H9 (cell line): ENCODE measurements around the gene PLAAT1. TPM values are rescaled to one million over a fixed set of nuclear protein-coding genes. Genes with fewer than 3 reads are reported as not detected.

Experiments
- DNase-seq: peaks from one replicate; pipeline ENCODE4 v3.0.0-alpha.2; 2017
- H2AFZ ChIP-seq: one replicate; pipeline ENCODE4 v1.6.1; 2013; ENCODE audit warnings: mild to moderate bottlenecking, low read length, control low read depth, moderate library complexity
- H2AK5ac ChIP-seq: 2 replicates; pipeline ENCODE4 v1.6.1; 2013; ENCODE audit warnings: low read length, control low read depth, mixed read lengths; ENCODE audit not compliant: insufficient read length
- H2BK120ac ChIP-seq: one replicate; pipeline ENCODE4 v1.6.1; 2013; ENCODE audit warnings: low read depth, mild to moderate bottlenecking, low read length, control low read depth, inconsistent platforms; ENCODE audit not compliant: poor library complexity, severe bottlenecking
- H2BK12ac ChIP-seq: 2 replicates; pipeline ENCODE4 v1.6.1; 2013; ENCODE audit warnings: low read length, control low read depth, mixed read lengths, low read depth; ENCODE audit not compliant: insufficient read length
- H2BK15ac ChIP-seq: 2 replicates; pipeline ENCODE4 v1.6.1; 2013; ENCODE audit warnings: low read depth, low read length, control low read depth
- H2BK20ac ChIP-seq: one replicate; pipeline ENCODE4 v1.6.1; 2013; ENCODE audit warnings: low read depth, mild to moderate bottlenecking, low read length, control low read depth, inconsistent platforms; ENCODE audit not compliant: poor library complexity, severe bottlenecking
- H2BK5ac ChIP-seq: 2 replicates; pipeline ENCODE4 v1.6.1; 2013; ENCODE audit warnings: low read length, control low read depth, mixed read lengths; ENCODE audit not compliant: insufficient read length
- H3K14ac ChIP-seq: 2 replicates; pipeline ENCODE4 v1.6.1; 2013; ENCODE audit warnings: low read length, control low read depth; ENCODE audit not compliant: insufficient read depth
- H3K18ac ChIP-seq: 2 replicates; pipeline ENCODE4 v1.6.1; 2013; ENCODE audit warnings: low read depth, mild to moderate bottlenecking, mixed read lengths, low read length, control low read depth; ENCODE audit not compliant: insufficient read length
- H3K23ac ChIP-seq: 2 replicates; pipeline ENCODE4 v1.6.1; 2013; ENCODE audit warnings: low read length, control low read depth, mixed read lengths, low read depth; ENCODE audit not compliant: insufficient read length
- H3K23me2 ChIP-seq: 2 replicates; pipeline ENCODE4 v1.6.1; 2013; ENCODE audit warnings: low read depth, mild to moderate bottlenecking, mixed read lengths, low read length, control low read depth; ENCODE audit not compliant: insufficient read length, poor library complexity, severe bottlenecking
- H3K27ac ChIP-seq: 2 replicates; pipeline ENCODE4 v1.5.1; 2013; ENCODE audit warnings: low read length, control low read depth, mixed read lengths, low read depth; ENCODE audit not compliant: insufficient read length
- H3K27me3 ChIP-seq: 2 replicates; pipeline ENCODE4 v1.6.1; 2013; ENCODE audit warnings: low read length, control low read depth, inconsistent platforms; ENCODE audit not compliant: insufficient read depth
- H3K4ac ChIP-seq: 2 replicates; pipeline ENCODE4 v1.6.1; 2013; ENCODE audit warnings: low read depth, mild to moderate bottlenecking, control low read depth, inconsistent platforms, low read length, moderate library complexity
- H3K4me1 ChIP-seq: 2 replicates; pipeline ENCODE4 v1.6.1; 2013; ENCODE audit warnings: low read length, control low read depth, inconsistent platforms; ENCODE audit not compliant: insufficient read depth
- H3K4me2 ChIP-seq: 2 replicates; pipeline ENCODE4 v1.6.1; 2013; ENCODE audit warnings: low read length, control low read depth, mixed read lengths; ENCODE audit not compliant: insufficient read length, insufficient read depth
- H3K56ac ChIP-seq: 2 replicates; pipeline ENCODE4 v1.6.1; 2013; ENCODE audit warnings: low read depth, mild to moderate bottlenecking, mixed read lengths, low read length, control low read depth; ENCODE audit not compliant: insufficient read length
- H3K79me1 ChIP-seq: 2 replicates; pipeline ENCODE4 v1.6.1; 2013; ENCODE audit warnings: low read depth, mild to moderate bottlenecking, moderate library complexity, low read length, control low read depth, inconsistent platforms; ENCODE audit not compliant: insufficient read depth, poor library complexity, severe bottlenecking
- H3K79me2 ChIP-seq: 2 replicates; pipeline ENCODE4 v1.6.1; 2013; ENCODE audit warnings: low read length, control low read depth, inconsistent platforms; ENCODE audit not compliant: insufficient read depth
- H3K9ac ChIP-seq: 2 replicates; pipeline ENCODE4 v1.6.1; 2013; ENCODE audit warnings: low read length, control low read depth, mixed read lengths; ENCODE audit not compliant: insufficient read length; ENCODE audit errors: extremely low read depth
- H3K9me3 ChIP-seq: one replicate; pipeline ENCODE4 v1.6.1; 2013; ENCODE audit warnings: low read depth, low read length, inconsistent platforms; ENCODE audit not compliant: control insufficient read depth
- H3T11ph ChIP-seq: one replicate; pipeline ENCODE4 v1.6.1; 2013; ENCODE audit warnings: mild to moderate bottlenecking, low read length, control low read depth, inconsistent platforms
- H4K20me1 ChIP-seq: one replicate; pipeline ENCODE4 v1.6.1; 2013; ENCODE audit not compliant: control insufficient read depth, insufficient read length, insufficient read depth
- H4K5ac ChIP-seq: 2 replicates; pipeline ENCODE4 v1.6.1; 2013; ENCODE audit warnings: low read depth, mild to moderate bottlenecking, mixed read lengths, low read length, control low read depth; ENCODE audit not compliant: insufficient read length
- H4K8ac ChIP-seq: replicated peaks from 2 replicates; pipeline ENCODE4 v1.6.1; 2013; ENCODE audit warnings: low read length, control low read depth, mixed read lengths, low read depth; ENCODE audit not compliant: insufficient read length
- H4K91ac ChIP-seq: 2 replicates; pipeline ENCODE4 v1.6.1; 2013; ENCODE audit warnings: low read depth, mild to moderate bottlenecking, moderate library complexity, mixed read lengths, low read length, control low read depth; ENCODE audit not compliant: insufficient read length
- H3K27ac Mint-ChIP-seq, 3 experiments: 2 replicates in 2 of 3; 3 replicates in 1 of 3; pipeline ENCODE4 v1.8.0; 2020 to 2021; ENCODE audit warnings: mixed read lengths in 3 of 3, mild to moderate bottlenecking in 1 of 3, moderate library complexity in 1 of 3
- H3K27me3 Mint-ChIP-seq: 2 replicates; pipeline ENCODE4 v1.8.0; 2021; ENCODE audit warnings: low read depth, mild to moderate bottlenecking, moderate library complexity, mixed read lengths
- H3K36me3 Mint-ChIP-seq, 3 experiments: 2 replicates in 2 of 3; 3 replicates in 1 of 3; pipeline ENCODE4 v1.8.0; 2020 to 2021; ENCODE audit warnings: low read depth in 3 of 3, mixed read lengths in 3 of 3; ENCODE audit not compliant: insufficient read depth in 1 of 3
- H3K4me1 Mint-ChIP-seq, 2 experiments: 2 replicates each; pipeline ENCODE4 v1.8.0; 2020; ENCODE audit warnings: mixed read lengths in 2 of 2
- H3K4me3 Mint-ChIP-seq, 2 experiments: 2 replicates in 1 of 2; 3 replicates in 1 of 2; pipeline ENCODE4 v1.8.0; 2020 to 2021; ENCODE audit warnings: mild to moderate bottlenecking in 2 of 2, mixed read lengths in 2 of 2, moderate library complexity in 1 of 2
- H3K9me3 Mint-ChIP-seq, 2 experiments: 2 replicates in 1 of 2; 3 replicates in 1 of 2; pipeline ENCODE4 v1.8.0; 2020; ENCODE audit warnings: mild to moderate bottlenecking in 2 of 2, mixed read lengths in 2 of 2, moderate library complexity in 1 of 2
- CTCF ChIP-seq: fragments of 200-600 bp; sonication (generic); conservative IDR thresholded peaks from 3 replicates; pipeline ENCODE4 v1.8.0; 2021; ENCODE audit warnings: antibody characterized with exemption, mild to moderate bottlenecking
- WGBS: extraction: QIAGEN DNeasy Blood & Tissue Kit; methylation state at CpG from one replicate; pipeline ENCODE4 v1.1.7; 2013; ENCODE audit warnings: missing lambda C conversion rate, low lambda C conversion rate, mixed read lengths; ENCODE audit not compliant: insufficient read length; ENCODE audit errors: extremely low coverage; 5-methylcytosine and 5-hydroxymethylcytosine counted together
- total RNA-seq: library from RNA; stranded (reverse); gene quantifications from 2 replicates; pipeline ENCODE4 v1.2.1, GENCODE V29; 2021

Gene PLAAT1
- total RNA-seq, 1 experiment from 2014 or later: 4.4 TPM

- Histone ChIP-seq H3K14ac (no peak overlapping the region), H2AK5ac (no peak overlapping the region), H2BK120ac (no peak overlapping the region), H3K9ac (no peak overlapping the region), H3K79me1 (no peaks in the 10 kb centered on the region), H3T11ph (no peak overlapping the region), H3K27ac (no peak overlapping the region), H2BK5ac (no peak overlapping the region), H4K20me1 (no peaks in the 10 kb centered on the region), H3K23ac (no peak overlapping the region), H3K27me3 (no peaks in the 10 kb centered on the region), H4K91ac (no peak overlapping the region), H2BK12ac (no peak overlapping the region), H3K18ac (no peak overlapping the region), H3K56ac (no peak overlapping the region), H3K23me2 (no peaks in the 10 kb centered on the region), H3K4me2 (no peak overlapping the region), H3K4ac (no peak overlapping the region), H4K8ac (no peak overlapping the region), H2AFZ (no peak overlapping the region), H2BK15ac (no peak overlapping the region), H4K5ac (no peak overlapping the region), H3K79me2 (no peaks in the 10 kb centered on the region), H3K9me3 (no peaks in the 10 kb centered on the region), H3K4me1 (no peaks in the 10 kb centered on the region), H2BK20ac (no peak overlapping the region)
- no peaks in the 10 kb centered on the region for H3K9me3 Mint-ChIP-seq
- H3K4me3 Mint-ChIP-seq: no peak overlapping the region
- H3K36me3 Mint-ChIP-seq: no peaks in the 10 kb centered on the region; a peak in 1 of 7 replicates
- no CpG with 5 or more reads among the region's 3 CpGs for WGBS
- no peak overlapping the region; a peak in 1 of 7 replicates for H3K27ac Mint-ChIP-seq
- H3K4me1 Mint-ChIP-seq: no peaks in the 10 kb centered on the region
- no peak for TF ChIP-seq CTCF
- H3K27me3 Mint-ChIP-seq: no peaks in the 10 kb centered on the region
- no peak for DNase-seq
Observed at GRCh38 chr3:193271101-193271840, 30.2 kb downstream of the PLAAT1 start.
